ENCODE measurements around the gene HERPUD1. TPM values are rescaled to one million over a fixed set of nuclear protein-coding genes. Genes with fewer than 3 reads are reported as not detected.
A peak's percentile ranks its signal among the peaks of the same experiment; 100 is the strongest.

HERPUD1 gene
- total and polyA plus RNA-seq, 2 of the 13 experiments (the other 11 are each of a cell fraction or from before 2014, with no cell fraction given), result 96.2 to 323 TPM

DNA sequence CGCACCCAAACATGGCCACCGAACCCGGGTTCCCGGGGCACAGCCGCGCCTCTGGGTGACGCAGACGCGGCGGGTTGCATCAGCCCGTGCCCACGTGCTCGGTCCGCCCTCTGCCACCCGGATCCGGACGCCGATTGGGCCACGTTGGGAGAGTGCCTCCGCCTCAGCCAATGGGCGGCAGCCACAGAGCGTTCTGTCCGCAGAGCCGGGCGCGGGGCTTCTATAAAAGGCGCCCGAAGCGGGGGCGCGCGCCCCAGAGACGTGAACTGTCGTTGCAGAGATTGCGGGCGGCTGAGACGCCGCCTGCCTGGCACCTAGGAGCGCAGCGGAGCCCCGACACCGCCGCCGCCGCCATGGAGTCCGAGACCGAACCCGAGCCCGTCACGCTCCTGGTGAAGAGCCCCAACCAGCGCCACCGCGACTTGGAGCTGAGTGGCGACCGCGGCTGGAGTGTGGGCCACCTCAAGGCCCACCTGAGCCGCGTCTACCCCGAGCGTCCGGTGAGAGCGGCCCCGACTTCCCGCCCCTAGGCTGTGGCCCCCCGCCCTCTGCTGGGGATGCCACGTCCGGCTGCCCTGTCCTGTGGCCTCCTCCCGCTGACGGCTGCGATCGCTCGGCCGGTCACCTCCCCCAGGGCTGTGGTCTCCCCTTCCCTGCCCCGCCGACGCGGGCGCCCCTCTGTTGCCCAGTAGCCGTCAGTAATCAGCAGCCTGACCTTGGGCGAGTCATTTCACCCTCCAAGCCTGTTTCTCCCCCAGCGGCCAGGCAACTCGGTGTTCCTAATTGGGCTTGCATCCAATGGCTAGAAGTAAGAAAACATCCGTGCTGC lies at the start of gene HERPUD1 (continued):
- TF ChIP-seq, protein P1, sequence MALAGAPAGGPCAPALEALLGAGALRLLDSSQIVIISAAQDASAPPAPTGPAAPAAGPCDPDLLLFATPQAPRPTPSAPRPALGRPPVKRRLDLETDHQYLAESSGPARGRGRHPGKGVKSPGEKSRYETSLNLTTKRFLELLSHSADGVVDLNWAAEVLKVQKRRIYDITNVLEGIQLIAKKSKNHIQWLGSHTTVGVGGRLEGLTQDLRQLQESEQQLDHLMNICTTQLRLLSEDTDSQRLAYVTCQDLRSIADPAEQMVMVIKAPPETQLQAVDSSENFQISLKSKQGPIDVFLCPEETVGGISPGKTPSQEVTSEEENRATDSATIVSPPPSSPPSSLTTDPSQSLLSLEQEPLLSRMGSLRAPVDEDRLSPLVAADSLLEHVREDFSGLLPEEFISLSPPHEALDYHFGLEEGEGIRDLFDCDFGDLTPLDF (CRISPR knock-in tag; IDR thresholded peaks at IDR 0.05), result peak; percentile 74
- TF ChIP-seq SATB2 (CRISPR knock-in tag; IDR thresholded peaks at IDR 0.05), result peak; percentile 85
- peak; percentile 47; the same call in 1 of the 2 replicates for TF ChIP-seq NKX3-1 (CRISPR knock-in tag; IDR thresholded peaks at IDR 0.05)
- TF ChIP-seq BRCA1 (CRISPR knock-in tag; IDR thresholded peaks at IDR 0.05), result no peak
- peak; percentile 96 for TF ChIP-seq ZNF788 (CRISPR knock-in tag; IDR thresholded peaks at IDR 0.05; ENCODE audit: borderline replicate concordance)
- TF ChIP-seq PRMT3 (CRISPR knock-in tag; IDR thresholded peaks at IDR 0.05; ENCODE audit: borderline replicate concordance, low read depth), result peak; percentile 56; the same call in 1 of the 2 replicates
- peak; percentile 81 for TF ChIP-seq HOXA5 (CRISPR knock-in tag; IDR thresholded peaks at IDR 0.05)
- TF ChIP-seq ZNF441 (CRISPR knock-in tag; IDR thresholded peaks at IDR 0.05; ENCODE audit: borderline replicate concordance), result no peak
- TF ChIP-seq ZNF773 (CRISPR knock-in tag; IDR thresholded peaks at IDR 0.05; ENCODE audit: borderline replicate concordance), result peak; percentile 38; the same call in 1 of the 2 replicates
- peak; percentile 81 for TF ChIP-seq GATAD1 (CRISPR knock-in tag; IDR thresholded peaks at IDR 0.05)
- peak; percentile 88 for TF ChIP-seq ZNF343 (CRISPR knock-in tag; IDR thresholded peaks at IDR 0.05)
- TF ChIP-seq SAP130 (CRISPR knock-in tag; IDR thresholded peaks at IDR 0.05; ENCODE audit: low read depth), result peak; percentile 92
- peak; percentile 71 for TF ChIP-seq ZMYM3 (CRISPR knock-in tag; IDR thresholded peaks at IDR 0.05)
- TF ChIP-seq ZNF7 (CRISPR knock-in tag; IDR thresholded peaks at IDR 0.05), result peak; percentile 49; the same call in 1 of the 2 replicates
- no peak for TF ChIP-seq TP53 (CRISPR knock-in tag; conservative IDR thresholded peaks at IDR 0.05)
- no peak; the same call in 1 of the 2 replicates for TF ChIP-seq ZFP1 (CRISPR knock-in tag; IDR thresholded peaks at IDR 0.05)
- 0 out of 2 replicates have a peak, but pooled peaks have one; percentile 12 for TF ChIP-seq RNF2 (conservative IDR thresholded peaks at IDR 0.05; ENCODE audit: low read depth)
- TF ChIP-seq ZNF772 (CRISPR knock-in tag; IDR thresholded peaks at IDR 0.05), result peak; percentile 96
- peak; percentile 89 for TF ChIP-seq TFDP2 (CRISPR knock-in tag; IDR thresholded peaks at IDR 0.05)
- peak; percentile 88 for TF ChIP-seq PHF21A (CRISPR knock-in tag; IDR thresholded peaks at IDR 0.05)
- peak; percentile 54 for TF ChIP-seq SIX4 (CRISPR knock-in tag; IDR thresholded peaks at IDR 0.05)
- TF ChIP-seq SKIL (CRISPR knock-in tag; IDR thresholded peaks at IDR 0.05; ENCODE audit: borderline replicate concordance), result peak; percentile 82
- TF ChIP-seq ZNF530 (CRISPR knock-in tag; IDR thresholded peaks at IDR 0.05; ENCODE audit: low read depth), result 0 out of 2 replicates have a peak, but pooled peaks have one; percentile 83
- no peak; the same call in 1 of the 2 replicates for TF ChIP-seq ZNF30 (CRISPR knock-in tag; IDR thresholded peaks at IDR 0.05)
- TF ChIP-seq MLLT10 (CRISPR knock-in tag; IDR thresholded peaks at IDR 0.05), result 0 out of 2 replicates have a peak, but pooled peaks have one; percentile 18
- TF ChIP-seq FOXM1 (CRISPR knock-in tag; IDR thresholded peaks at IDR 0.05), result no peak
